Central memory CD8-positive, alpha-beta T cell (primary cell): ENCODE results near the gene PRPH2.
"Not testable (repeated sequence)": the region's sequence is repeated elsewhere in the genome, so short reads cannot be mapped to it uniquely, and the experiment has no call there.

ENCODE experiments used
- ATAC-seq: fragments of 150-1000 bp; cut with Tn5 transposase; replicated peaks from 2 replicates; pipeline ENCODE4 v1.10.0; 2022; ENCODE audit warnings: mild to moderate bottlenecking, moderate FRiP score, moderate number of reproducible peaks; ENCODE audit not compliant: poor library complexity, severe bottlenecking; ENCODE audit errors: extremely low read depth
- DNase-seq, 2 donors: peaks; one replicate each; pipeline ENCODE4 v3.0.0; 2021; ENCODE audit warnings: low spot score in 2 of 2
- H3K27ac Mint-ChIP-seq: one replicate; pipeline ENCODE4 v1.8.0; 2022; ENCODE audit warnings: low read depth, mild to moderate bottlenecking, moderate library complexity, mixed read lengths
- H3K27me3 Mint-ChIP-seq: one replicate; pipeline ENCODE4 v1.8.0; 2022; ENCODE audit warnings: mixed read lengths
- H3K36me3 Mint-ChIP-seq: one replicate; pipeline ENCODE4 v1.8.0; 2022; ENCODE audit warnings: mild to moderate bottlenecking, moderate library complexity, mixed read lengths; ENCODE audit not compliant: insufficient read depth
- H3K4me1 Mint-ChIP-seq: one replicate; pipeline ENCODE4 v1.8.0; 2022; ENCODE audit warnings: mixed read lengths
- H3K4me3 Mint-ChIP-seq: one replicate; pipeline ENCODE4 v1.8.0; 2022; ENCODE audit warnings: mild to moderate bottlenecking, moderate library complexity, mixed read lengths
- H3K9me3 Mint-ChIP-seq: one replicate; pipeline ENCODE4 v1.8.0; 2022; ENCODE audit warnings: mixed read lengths

PRPH2 gene

GRCh38 chr6:42751055-42751454 lies 28.7 kb upstream of the PRPH2 start:
- Mint-ChIP-seq H3K4me3 (no peak overlapping the region), H3K27ac (no peak overlapping the region), H3K36me3 (peaks cover 21% of the 10 kb centered on the region), H3K27me3 (no peaks in the 10 kb centered on the region), H3K4me1 (peaks cover 41% of the 10 kb centered on the region), H3K9me3 (no peaks in the 10 kb centered on the region)
- DNase-seq (no peak), ATAC-seq (no peak)

GRCh38 chr6:42748203-42748898 lies 26.0 kb upstream of the PRPH2 start:
- no peaks in the 10 kb centered on the region for H3K9me3 Mint-ChIP-seq
- H3K27ac Mint-ChIP-seq: peak overlapping the region; percentile 97
- ATAC-seq (no peak), DNase-seq (no peak)
- peaks cover 29% of the 10 kb centered on the region for H3K36me3 Mint-ChIP-seq
- H3K27me3 Mint-ChIP-seq: no peaks in the 10 kb centered on the region
- peaks cover 30% of the 10 kb centered on the region for H3K4me1 Mint-ChIP-seq
- peak overlapping the region; percentile 94 for H3K4me3 Mint-ChIP-seq

- ATAC-seq: peak; percentile 48
- DNase-seq: peak; percentile 67 to 70
- Mint-ChIP-seq H3K4me3 (peak overlapping the region; percentile 94), H3K4me1 (peaks cover 27% of the 10 kb centered on the region), H3K27me3 (no peaks in the 10 kb centered on the region), H3K27ac (peak overlapping the region; percentile 97), H3K36me3 (peaks cover 32% of the 10 kb centered on the region), H3K9me3 (no peaks in the 10 kb centered on the region)
These were observed 24.3 kb upstream of the PRPH2 start for GRCh38 chr6:42746463-42747391.

- no peaks in the 10 kb centered on the region for H3K27me3 Mint-ChIP-seq
- peak within 1 kb of the TSS; percentile 97 for H3K27ac Mint-ChIP-seq
- DNase-seq (peak; percentile 73 to 91), ATAC-seq (peak; percentile 80)
- peak within 1 kb of the TSS; percentile 94 for H3K4me3 Mint-ChIP-seq
- peaks cover 32% of the 10 kb centered on the region for H3K36me3 Mint-ChIP-seq
- H3K4me1 Mint-ChIP-seq: peaks cover 27% of the 10 kb centered on the region
- H3K9me3 Mint-ChIP-seq: no peaks in the 10 kb centered on the region
These were observed 23.5 kb upstream of the PRPH2 start, which contains the start of gene TBCC for GRCh38 chr6:42745640-42746462. Gene TBCC (minus strand): TSS chr6:42746103. CDS start chr6:42746073, 30 bp downstream.

- peak in 1 of 2 donors; percentile 10 for DNase-seq
- Mint-ChIP-seq H3K4me3 (peak overlapping the region; percentile 94), H3K9me3 (no peaks in the 10 kb centered on the region), H3K27ac (peak overlapping the region; percentile 97), H3K27me3 (no peaks in the 10 kb centered on the region), H3K36me3 (peaks cover 29% of the 10 kb centered on the region), H3K4me1 (peaks cover 27% of the 10 kb centered on the region)
- no peak for ATAC-seq
These were observed 22.8 kb upstream of the PRPH2 start for GRCh38 chr6:42745083-42745639.

GRCh38 chr6:42744351-42744893 lies 22.0 kb upstream of the PRPH2 start:
- Mint-ChIP-seq H3K4me3 (peak overlapping the region; percentile 94), H3K36me3 (peaks cover 29% of the 10 kb centered on the region), H3K27me3 (no peaks in the 10 kb centered on the region), H3K4me1 (peaks cover 26% of the 10 kb centered on the region), H3K27ac (no peak overlapping the region), H3K9me3 (no peaks in the 10 kb centered on the region)
- ATAC-seq: no peak
- DNase-seq: no peak

- no peak for DNase-seq
- no peak overlapping the region for H3K4me3 Mint-ChIP-seq
- H3K4me1 Mint-ChIP-seq: peaks cover 8% of the 10 kb centered on the region
- no peaks in the 10 kb centered on the region for H3K9me3 Mint-ChIP-seq
- no peaks in the 10 kb centered on the region for H3K27me3 Mint-ChIP-seq
- H3K36me3 Mint-ChIP-seq: peaks cover 26% of the 10 kb centered on the region
- ATAC-seq: no peak
- H3K27ac Mint-ChIP-seq: peak overlapping the region; percentile 17
These were observed 19.9 kb upstream of the PRPH2 start for GRCh38 chr6:42742116-42742894.

GRCh38 chr6:42740725-42741124 lies 18.3 kb upstream of the PRPH2 start:
- H3K36me3 Mint-ChIP-seq: peaks cover 13% of the 10 kb centered on the region
- no peak overlapping the region for H3K27ac Mint-ChIP-seq
- H3K9me3 Mint-ChIP-seq: no peaks in the 10 kb centered on the region
- H3K4me3 Mint-ChIP-seq: no peak overlapping the region
- ATAC-seq: no peak
- H3K27me3 Mint-ChIP-seq: no peaks in the 10 kb centered on the region
- peaks cover 2% of the 10 kb centered on the region for H3K4me1 Mint-ChIP-seq
- no peak for DNase-seq

- no peak for ATAC-seq
- Mint-ChIP-seq H3K36me3 (peaks cover 2% of the 10 kb centered on the region), H3K4me3 (no peak overlapping the region), H3K4me1 (no peaks in the 10 kb centered on the region), H3K27me3 (no peaks in the 10 kb centered on the region), H3K27ac (peak overlapping the region; percentile 72), H3K9me3 (no peaks in the 10 kb centered on the region)
- no peak for DNase-seq
These were observed 13.6 kb upstream of the PRPH2 start for GRCh38 chr6:42735976-42736375.

GRCh38 chr6:42733867-42734481 lies 11.6 kb upstream of the PRPH2 start:
- not testable (repeated sequence) for ATAC-seq, H3K36me3 Mint-ChIP-seq, H3K9me3 Mint-ChIP-seq, H3K4me3 Mint-ChIP-seq, H3K27ac Mint-ChIP-seq, H3K27me3 Mint-ChIP-seq, DNase-seq, H3K4me1 Mint-ChIP-seq

GRCh38 chr6:42729731-42730130 lies 7.3 kb upstream of the PRPH2 start:
- Mint-ChIP-seq H3K27ac (peak overlapping the region; percentile 65), H3K27me3 (no peaks in the 10 kb centered on the region), H3K4me3 (no peak overlapping the region), H3K9me3 (no peaks in the 10 kb centered on the region), H3K4me1 (peaks cover 16% of the 10 kb centered on the region), H3K36me3 (peaks cover 2% of the 10 kb centered on the region)
- no peak for DNase-seq
- ATAC-seq: no peak
